HG03342 (cell line): ENCODE results near the gene MRI1.
A peak's percentile ranks its signal among the peaks of the same experiment; 100 is the strongest.
"Not testable (repeated sequence)": the region's sequence is repeated elsewhere in the genome, so short reads cannot be mapped to it uniquely, and the experiment has no call there.

Source experiments
- ATAC-seq: cut with Tn5 transposase; IDR thresholded peaks from one replicate; pipeline ENCODE4 v1.9.1; 2021; ENCODE audit warnings: mild to moderate bottlenecking, moderate library complexity; ENCODE audit not compliant: unreplicated experiment

The MRI1 gene

DNA sequence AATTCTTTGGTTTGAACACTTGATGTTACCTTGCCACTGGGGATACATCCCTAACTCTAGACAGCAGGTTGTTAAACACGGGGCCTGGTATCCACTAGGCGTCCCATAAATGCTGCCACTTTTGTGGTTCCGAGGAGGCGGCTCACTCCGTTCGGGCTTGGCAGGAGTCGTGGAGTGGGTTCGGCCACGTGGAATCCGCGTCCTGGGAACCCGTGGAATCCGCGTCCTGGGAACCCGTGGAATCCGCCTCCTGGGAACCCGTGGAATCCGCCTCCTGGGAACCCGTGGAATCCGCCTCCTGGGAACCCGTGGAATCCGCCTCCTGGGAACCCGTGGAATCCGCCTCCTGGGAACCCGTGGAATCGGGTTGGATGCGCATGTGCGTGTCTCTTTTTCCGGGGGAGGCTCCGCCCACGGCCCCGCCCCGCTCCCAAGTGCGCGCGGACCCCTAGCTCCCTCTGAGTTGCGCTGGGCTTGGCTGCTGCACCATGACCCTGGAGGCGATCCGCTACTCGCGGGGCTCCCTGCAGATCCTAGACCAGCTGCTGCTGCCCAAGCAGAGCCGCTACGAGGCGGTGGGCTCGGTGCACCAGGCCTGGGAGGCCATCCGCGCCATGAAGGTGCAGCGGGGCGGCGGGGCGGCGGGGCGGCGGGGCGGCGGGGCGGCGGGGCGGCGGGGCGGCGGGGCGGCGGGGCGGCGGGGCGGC lies at the start of gene MRI1:
Gene MRI1, plus strand, starts transcription at position 422 of the 707 bp plus-strand sequence. Its CDS starts 67 bp downstream, at position 489.
- no peak for ATAC-seq

DNA sequence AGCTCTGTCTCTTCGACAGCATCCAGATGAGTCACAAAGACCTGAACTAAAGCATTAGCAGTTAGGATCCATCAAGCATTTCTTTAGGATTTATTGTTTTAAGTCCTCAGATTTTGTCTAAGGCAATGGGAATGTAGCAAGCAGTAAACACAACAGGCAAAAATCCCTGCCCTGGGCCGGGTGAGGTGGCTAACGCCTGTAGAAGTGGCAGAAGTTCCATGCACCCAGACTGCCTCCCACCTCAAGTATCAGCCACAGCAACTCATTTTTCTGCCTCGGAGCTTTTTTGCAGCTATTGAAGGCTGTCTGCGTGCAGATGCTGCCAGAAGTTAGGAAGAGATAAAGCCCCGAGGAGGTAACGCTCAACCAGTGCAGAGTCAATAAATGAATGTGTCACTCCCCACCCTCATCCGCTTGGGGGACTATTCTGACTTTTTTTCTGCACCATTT lies 47.1 kb upstream of the MRI1 start:
- no peak for ATAC-seq

DNA sequence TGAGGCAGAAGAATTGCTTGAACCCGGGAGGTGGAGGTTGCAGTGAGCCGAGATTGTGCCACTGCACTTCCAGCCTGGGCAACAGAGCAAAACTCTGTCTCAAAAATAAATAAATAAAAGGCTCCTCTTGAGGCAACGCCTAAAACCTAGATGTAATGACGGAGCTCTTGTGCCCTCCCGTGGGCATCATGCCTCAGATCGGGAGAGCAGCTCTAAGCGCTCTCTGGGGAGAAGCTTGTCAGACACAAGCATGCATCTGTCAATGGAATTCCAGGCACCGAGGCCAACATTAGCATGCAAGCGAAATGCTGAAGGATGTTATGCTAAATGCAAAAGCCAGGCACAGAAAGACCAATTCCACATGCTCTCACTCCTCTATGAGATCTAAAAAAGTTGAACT lies 45.6 kb upstream of the MRI1 start:
- no peak for ATAC-seq

DNA sequence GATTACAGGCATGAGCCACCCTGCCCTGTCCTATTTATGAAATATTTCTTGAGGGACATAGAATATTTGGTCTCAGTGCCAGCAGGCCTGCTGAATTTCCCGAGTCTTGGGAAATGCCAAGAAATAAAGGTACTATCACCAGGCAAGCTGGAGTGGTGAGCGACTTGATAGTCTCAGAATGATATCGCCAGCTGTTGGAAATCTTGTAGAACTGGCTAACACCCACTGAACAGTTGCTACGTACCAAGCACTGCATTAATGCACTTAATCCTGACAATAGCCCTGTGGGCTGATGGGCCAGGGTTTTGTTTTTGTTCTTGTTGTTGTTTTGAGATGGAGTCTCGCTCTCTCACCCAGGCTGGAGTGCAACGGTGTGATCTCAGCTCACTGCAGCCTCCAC lies 42.2 kb upstream of the MRI1 start:
- ATAC-seq = no peak

DNA sequence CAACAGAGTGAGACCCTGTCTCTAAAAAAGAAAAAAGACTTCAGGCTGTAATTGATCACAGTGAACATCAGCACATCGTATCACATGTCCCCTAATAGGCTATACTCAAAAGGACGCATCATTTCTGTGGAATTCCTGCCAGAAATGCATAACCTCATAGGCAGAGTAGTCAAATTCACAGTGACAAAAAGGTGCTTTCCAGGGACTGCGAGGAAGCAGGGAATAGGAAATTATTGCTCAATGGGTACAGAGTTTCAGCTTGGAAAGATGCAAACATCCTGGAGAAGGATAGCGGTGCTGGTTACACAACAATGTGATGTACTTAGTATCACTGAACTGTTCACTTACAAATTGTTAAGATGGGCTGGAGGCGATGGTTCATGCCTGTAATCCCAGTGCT lies 41.1 kb upstream of the MRI1 start:
- no peak for ATAC-seq

DNA sequence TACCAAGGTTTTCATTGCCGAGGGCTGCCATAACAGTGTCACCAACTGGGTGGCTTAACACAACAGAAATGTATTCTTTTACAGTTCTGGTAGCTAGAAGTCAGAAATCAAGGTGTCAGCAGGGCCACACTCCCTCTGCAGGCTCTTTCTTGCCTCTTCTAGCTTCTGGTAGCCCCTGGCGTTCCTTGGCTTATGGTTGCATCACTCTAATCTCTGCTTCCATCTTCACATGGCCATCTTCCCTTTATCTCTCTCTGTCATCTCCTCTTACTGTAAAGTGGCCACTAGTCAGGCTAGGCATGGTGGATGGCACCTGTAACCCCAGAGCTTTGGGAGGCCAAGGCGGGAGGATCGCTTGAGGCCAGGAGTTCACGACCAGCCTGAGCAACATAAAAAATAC lies 38.0 kb upstream of the MRI1 start:
- no peak for ATAC-seq

DNA sequence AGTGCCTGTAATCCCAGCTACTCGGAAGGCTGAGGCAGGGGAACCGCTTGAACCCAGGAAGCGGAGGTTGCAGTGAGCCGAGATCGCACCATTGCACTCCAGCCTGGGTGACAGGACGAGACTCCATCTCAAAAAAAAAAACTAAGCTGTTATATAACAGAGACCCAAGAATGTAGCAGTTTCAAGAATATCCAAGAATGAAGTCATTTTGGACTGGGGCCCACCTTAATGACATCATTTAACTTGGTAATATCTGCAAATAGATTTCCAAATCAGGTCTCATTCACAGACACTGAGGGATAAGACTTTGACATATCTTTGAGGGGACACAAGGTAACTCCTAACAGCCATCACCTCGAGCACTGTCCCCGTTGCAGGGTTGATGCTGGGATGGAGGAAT lies 36.5 kb upstream of the MRI1 start:
- ATAC-seq = no peak

DNA sequence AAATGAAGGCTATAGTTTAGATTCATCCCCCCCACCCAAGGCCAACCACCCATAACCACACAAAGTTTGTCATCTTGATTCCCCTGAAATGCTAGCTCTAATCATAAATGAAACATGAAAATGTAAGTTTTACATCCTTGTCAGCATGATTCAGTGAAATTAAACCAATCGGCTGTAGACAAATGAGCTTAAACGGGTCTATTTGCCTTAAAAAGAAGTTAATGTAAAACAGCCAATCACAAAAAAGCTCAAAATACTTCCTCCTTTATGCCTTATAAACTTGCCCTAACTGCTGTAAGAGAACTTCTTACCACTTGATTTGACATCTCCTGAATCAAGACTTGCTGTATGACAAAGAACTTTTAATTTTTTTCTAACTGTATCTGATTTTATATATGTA lies 34.5 kb upstream of the MRI1 start:
- ATAC-seq = no peak

DNA sequence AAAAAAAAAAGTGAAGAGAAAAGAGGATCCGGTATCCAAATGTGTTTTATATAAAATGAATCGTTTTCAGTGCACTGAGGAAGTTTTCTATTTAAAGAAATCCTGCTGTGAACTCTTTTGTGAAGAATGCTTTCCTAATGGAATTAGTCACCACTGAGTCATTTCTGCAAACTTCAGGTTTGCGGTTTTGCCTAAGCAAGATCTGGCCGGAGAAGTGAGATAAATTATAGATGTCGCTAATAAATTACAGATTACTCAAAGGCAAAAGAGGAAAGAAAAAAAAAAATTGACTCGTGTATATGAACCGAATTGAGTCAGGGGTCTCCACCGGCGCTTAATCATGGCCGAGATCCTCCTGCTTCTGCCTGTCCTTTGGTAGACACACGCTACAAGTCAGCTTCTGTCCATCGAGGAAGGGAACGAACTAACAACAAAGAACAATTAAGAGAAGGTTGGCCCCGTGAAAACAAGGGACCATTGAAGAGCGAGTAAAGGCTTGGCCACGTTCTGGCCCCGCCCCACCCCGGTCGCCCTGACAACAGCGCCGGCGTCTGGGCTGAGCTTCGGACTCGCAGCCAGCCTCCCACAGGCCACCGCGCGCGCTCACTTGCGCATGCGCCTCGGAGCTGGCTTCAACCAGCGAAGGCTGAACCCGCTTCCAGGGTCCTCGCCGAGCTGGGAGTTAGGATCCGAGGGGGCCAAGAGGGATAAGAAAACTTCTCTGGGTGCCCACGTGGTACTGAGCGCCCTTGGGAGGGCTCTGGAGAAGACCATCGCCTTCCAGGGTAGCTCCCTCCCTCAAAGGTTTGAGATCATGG lies 33.0 kb upstream of the MRI1 start:
- ATAC-seq = peak; percentile 97

DNA sequence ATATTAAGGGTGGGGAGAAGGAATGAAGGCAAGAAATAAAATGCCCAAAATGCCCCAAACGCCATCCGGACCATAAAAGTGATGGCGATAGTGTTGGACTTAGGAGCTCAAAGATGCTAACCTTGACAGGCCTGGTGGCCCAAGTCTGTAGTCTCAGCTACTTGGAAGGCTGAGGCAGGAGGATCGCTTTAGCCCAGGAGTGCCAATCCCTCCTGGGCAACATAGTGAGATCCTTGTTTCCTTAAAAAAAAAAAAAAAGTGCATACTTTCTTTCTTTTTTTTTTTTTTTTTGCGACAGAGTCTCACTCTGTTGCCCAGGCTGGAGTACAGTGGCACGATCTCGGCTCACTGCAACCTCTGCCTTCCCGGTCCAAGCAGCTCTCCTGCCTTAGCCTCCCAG lies 32.0 kb upstream of the MRI1 start:
- no peak for ATAC-seq

DNA sequence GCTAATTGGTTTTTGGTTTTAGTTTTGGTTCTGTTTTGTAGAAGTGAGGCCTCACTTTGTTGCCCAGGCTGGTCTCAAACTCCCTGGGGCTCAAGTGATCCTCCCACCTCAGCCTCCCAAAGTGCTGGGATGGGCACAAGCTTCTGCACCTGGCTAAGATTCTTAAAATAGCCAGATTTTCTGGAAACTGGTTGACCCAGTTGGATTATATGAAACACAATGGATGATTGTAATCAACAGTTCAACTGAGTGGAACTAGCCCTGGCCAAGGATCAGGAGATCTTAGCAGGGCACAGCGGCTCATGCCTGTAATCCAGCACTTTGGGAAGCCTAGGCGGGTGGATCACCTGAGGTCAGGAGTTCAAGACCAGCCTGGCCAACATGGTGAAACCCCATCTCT lies 29.6 kb upstream of the MRI1 start:
- ATAC-seq = no peak

DNA sequence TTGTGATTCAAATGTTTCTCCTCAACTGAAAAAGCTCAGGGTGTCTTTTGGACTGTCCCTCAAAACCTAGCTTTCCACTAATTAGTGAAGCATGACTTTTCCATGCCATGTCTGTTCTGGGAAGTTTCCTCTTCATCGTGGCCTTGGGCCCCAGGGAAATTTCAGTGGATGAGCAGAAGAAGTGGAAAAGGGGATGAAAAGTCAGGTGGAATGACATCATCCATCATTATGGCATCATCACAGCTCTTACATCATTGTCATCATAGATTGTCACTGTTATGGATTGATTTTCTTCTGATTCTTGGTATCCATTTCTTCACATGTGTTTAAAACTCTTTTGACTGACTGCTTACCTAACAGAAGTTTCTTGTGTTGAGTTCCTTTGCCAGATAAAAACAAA lies 26.2 kb upstream of the MRI1 start:
- ATAC-seq = no peak

DNA sequence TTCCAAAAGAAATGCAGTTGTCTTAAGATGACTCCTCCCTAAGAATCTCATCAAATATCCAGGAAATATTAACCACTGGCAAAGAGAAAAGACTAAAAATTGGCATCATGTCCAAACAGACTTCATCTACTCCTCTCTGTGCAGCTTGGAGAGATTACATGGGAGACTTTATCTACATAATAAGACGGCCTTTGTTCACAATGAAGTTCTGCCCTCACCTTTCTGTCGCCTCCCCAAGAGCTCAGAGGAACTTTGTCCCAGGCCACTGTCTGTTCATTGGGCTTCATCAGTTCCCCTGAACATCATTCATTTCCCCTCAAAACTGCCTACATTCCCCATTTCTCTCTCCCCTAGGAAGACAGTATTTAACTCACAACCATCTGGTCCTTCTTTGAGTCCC lies 22.4 kb upstream of the MRI1 start:
- no peak for ATAC-seq

DNA sequence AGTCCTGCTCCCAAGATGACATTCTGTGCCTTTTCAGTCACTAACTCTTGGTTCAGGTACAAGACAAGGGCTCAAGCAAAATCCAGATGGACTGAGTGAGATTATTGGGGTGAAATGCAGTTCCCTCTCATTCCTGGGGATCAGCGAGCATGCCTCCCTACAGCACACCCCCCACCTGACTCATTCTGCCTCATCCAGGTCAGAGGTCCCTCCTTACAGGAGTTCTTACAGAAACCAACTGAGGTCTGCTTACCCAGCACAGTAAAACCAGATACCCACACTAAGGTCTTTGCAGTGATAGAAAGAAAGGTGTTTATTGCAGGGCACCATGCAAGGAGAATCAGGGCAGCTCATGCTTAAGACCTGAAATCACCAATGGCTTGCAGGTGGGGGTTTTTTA lies 21.6 kb upstream of the MRI1 start:
- ATAC-seq = no peak

DNA sequence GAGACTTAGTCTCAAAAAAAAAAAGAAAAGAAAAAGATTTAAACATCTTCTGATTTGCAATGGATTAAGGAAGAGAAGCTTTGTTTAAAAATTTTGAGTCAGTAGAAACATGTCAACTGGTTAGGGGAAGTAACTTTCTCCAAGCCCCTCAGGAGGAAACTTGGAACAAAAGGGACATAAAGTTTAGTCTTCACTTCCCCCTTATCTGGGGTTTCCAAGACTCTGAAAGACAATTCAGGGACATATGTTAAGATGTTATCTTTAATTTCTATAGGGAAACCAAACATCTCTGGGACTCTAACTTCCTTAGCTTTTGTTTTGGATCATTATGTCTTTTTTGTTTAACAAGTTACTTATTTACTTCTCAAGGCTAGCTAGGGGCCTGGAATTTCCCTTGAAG lies 20.1 kb upstream of the MRI1 start:
- ATAC-seq = no peak

DNA sequence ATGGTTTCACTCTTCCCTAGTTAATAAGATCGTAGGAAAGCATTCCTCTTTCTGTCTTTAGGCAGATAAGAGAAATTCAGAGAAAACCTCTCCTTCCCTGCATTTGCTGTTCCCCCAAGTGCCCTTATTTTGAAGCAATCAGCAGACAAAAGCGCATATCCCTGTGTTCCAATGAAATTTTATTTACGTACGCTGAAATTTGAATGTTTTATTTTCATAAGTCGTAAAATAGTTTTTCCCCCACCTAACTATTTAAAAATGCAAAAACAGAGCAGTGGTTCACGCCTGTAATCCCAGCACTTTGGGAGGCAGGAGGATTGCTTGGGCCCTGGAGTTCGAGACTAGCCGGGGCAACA lies 17.2 kb upstream of the MRI1 start:
- no peak for ATAC-seq

DNA sequence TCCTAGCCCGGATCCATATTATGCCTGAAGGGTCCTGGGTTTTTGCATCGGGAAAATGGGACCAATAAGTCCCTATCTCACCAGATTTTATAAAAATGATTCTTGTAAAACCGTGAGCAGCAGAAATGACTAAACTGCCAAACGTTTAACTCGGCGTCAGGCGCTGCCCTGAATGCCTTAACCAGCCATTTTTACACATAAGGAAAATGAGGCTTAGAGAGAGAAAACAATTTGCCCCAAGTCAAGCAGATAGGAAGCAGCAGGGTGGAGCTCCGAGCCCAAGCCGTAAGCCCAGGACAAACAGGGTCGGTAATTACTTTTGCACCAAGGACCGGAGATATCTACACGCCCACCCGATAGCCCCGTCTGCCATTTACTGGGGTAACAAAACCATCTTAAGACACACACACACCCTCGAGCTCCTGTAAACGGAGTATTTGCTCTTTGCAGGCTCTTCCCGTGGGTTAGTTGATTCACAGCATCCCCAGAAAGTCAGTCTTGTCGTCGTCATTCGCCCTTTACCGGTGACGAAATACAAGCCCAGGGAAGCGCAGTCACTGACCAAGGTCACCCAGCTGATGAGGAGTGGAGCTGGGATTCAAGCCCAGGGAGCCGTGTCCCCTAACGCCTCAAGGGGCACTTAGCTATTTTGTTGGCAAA lies 16.0 kb upstream of the MRI1 start:
- ATAC-seq = no peak

DNA sequence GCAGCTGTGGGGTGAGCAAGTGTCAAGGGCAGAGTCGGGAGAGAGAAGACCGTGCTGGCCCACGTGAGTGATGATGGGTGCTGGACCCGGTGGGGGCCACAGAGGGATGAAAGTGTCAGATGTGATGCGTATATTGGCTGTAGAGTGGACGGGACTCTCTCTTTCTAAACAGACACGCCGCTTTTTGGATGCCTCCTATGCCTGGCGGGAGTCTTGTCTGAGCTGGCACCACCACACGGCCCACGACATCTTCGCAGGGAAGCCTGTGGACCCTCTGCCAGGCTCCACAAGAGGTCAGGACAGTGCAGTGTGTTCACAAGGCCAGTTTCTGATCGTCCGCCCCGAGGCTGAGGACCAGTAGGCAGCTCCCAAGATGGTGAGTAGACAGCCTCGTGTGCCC lies 12.9 kb upstream of the MRI1 start:
- no peak for ATAC-seq

DNA sequence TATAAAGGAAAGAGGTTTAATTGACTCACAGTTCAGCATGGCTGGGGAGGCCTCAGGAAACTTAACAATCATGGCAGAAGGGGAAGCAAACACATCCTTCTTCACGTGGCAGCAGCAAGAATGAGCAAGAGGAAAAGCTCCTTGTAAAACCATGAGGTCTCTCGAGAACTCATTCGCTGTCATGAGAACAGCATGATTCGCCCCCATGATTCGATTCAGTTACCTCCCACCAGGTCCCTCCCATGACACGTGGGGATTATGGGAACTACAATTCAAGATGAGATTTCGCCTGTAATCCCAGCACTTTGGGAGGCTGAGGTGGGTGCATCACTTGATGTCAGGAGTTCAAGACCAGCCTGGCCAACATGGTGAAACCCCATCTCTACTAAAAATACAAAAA lies 10.7 kb upstream of the MRI1 start:
- not testable (repeated sequence) for ATAC-seq

DNA sequence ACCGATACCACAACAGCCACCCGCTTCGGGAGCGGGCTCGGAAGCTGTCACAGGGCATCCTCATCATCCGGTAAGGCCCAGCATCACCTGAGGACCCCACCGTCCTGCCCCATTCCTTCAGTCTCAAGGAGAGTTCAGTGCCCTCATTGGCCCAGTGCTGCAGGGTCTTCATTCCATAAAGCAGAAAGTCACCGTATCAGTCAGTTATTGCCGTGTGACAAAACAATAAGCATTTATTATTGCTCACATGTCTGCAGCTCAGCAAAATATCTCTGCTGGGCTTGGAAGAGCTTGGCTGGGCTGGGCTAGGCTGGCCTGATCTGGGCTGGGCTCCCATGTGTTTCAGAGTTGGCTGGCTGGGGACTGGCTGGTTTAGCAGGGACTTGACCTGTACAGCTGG lies 8.1 kb upstream of the MRI1 start:
- ATAC-seq = no peak

DNA sequence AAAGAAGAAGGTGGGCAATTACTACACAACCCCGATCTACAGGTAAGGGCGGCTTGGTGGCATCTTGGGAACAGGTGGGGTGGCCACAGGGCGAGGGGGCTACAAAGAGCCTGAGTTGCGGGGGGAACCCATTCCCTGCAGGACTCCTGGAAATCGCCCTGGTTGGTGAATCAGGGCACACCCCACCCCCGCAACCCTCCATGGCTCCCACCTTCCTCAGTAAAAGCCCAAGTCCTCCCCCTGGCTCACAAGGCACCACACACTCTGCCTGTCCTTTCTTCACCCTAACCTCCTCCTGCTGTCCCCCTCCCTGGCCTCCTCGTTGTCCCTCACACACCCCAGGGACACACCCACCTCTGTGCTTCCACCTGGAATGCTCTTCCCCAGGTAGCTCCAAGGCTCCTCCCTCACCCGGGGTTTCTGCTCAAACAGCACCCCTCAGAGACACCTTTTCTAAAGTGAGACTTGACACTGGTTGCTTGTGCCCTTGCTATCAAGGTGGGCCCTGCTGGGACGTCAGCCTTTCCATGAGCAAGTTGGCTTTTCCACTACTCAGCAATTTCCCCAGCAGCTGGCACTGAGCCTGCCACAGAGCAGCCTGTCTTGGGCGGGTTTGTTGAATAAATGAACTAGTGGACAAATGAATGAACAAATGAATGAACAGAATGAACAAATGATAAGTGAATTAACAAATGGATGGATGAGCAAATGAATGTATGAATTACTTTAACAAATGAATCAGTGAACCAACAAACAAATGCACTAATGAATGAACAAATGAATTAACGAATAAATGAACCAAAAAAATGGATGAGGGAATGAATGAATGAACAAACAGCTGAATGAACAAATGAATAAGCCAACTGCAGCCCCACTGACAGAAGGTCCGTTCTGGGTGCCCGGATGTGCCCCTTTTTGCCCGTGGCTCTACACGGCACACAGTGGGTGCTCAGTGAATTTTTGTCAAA lies 6.2 kb upstream of the MRI1 start:
- ATAC-seq = no peak
